Panc1 (cell line): ENCODE measurements around the gene OSBPL8. TPM values are rescaled to one million over a fixed set of nuclear protein-coding genes. Genes with fewer than 3 reads are reported as not detected.

Source experiments
- ATAC-seq: fragments of 200-7000 bp; cut with Tn5 transposase; 2 replicates; pipeline ENCODE4 v1.9.1; 2020; ENCODE audit warnings: mild to moderate bottlenecking, moderate library complexity
- BruUV-seq: library from RNA; stranded (reverse); fragments of 400-500 nt; replicated peaks from 2 replicates; lab custom pipeline; 2021; lab: Mats Ljungman, UMichigan
- CTCF ChIA-PET: fragments of 300-600 bp; sonication (Branson Sonifier 250); formaldehyde crosslinking; loops from one replicate; lab custom pipeline; 2022; ENCODE audit warnings: antibody characterized with exemption; lab: Charles Lee
- POLR2A ChIA-PET: fragments of 300-600 bp; sonication (Branson Sonifier 250); formaldehyde crosslinking; loops from one replicate; lab custom pipeline; 2022; ENCODE audit warnings: antibody characterized with exemption; lab: Charles Lee
- DNase-seq: peaks from one replicate; pipeline ENCODE4 v3.0.0-alpha.2; 2010; ENCODE audit warnings: low read depth, low spot score
- H3K27ac ChIP-seq: 2 replicates; pipeline ENCODE4 v1.5.1; 2011; ENCODE audit warnings: mild to moderate bottlenecking, low read length, inconsistent platforms
- H3K27me3 ChIP-seq: fragments of 200-500 bp; sonication (Bioruptor generic); 2 replicates; pipeline ENCODE4 v1.6.0; 2014; ENCODE audit warnings: low read length, inconsistent platforms; ENCODE audit not compliant: control insufficient read depth, insufficient read depth
- H3K36me3 ChIP-seq: fragments of 200-500 bp; sonication (Bioruptor generic); 2 replicates; pipeline ENCODE4 v1.5.1; 2014; ENCODE audit warnings: inconsistent platforms, mild to moderate bottlenecking, low read length, moderate library complexity; ENCODE audit not compliant: control insufficient read depth, insufficient read depth
- H3K4me1 ChIP-seq: 2 replicates; pipeline ENCODE4 v1.5.1; 2011; ENCODE audit warnings: inconsistent platforms, mild to moderate bottlenecking, low read length, moderate library complexity; ENCODE audit not compliant: control insufficient read depth, insufficient read depth
- H3K4me3 ChIP-seq, 2 experiments: 2 replicates each; pipeline ENCODE4 v1.5.1; 2011 to 2012; ENCODE audit warnings: low read depth in 2 of 2, low read length in 2 of 2, mild to moderate bottlenecking in 2 of 2, inconsistent platforms in 1 of 2, moderate library complexity in 1 of 2
- H3K9me3 ChIP-seq: fragments of 200-500 bp; sonication (Bioruptor generic); 2 replicates; pipeline ENCODE4 v1.5.1; 2014; ENCODE audit warnings: low read depth, mild to moderate bottlenecking, inconsistent platforms, low read length, moderate library complexity; ENCODE audit not compliant: control insufficient read depth, insufficient read depth
- CTCF ChIP-seq: fragments of 450-650 bp; IDR thresholded peaks from 2 replicates; pipeline ENCODE4 v1.5.1; 2017; ENCODE audit warnings: mild to moderate bottlenecking
- POLR2AphosphoS5 ChIP-seq: IDR thresholded peaks from 2 replicates; pipeline ENCODE4 v1.6.1; 2012; ENCODE audit warnings: mild to moderate bottlenecking, low read depth, low read length, moderate library complexity
- REST ChIP-seq, 2 experiments: IDR thresholded peaks; 2 replicates each; pipeline ENCODE4 v1.6.1; 2011 to 2012; ENCODE audit warnings: low read depth in 2 of 2, control low read depth in 1 of 2, low read length in 1 of 2, mild to moderate bottlenecking in 1 of 2, moderate library complexity in 1 of 2; ENCODE audit not compliant: insufficient read depth in 1 of 2
- SIN3A ChIP-seq: IDR thresholded peaks from 2 replicates; pipeline ENCODE4 v1.6.1; 2012; ENCODE audit warnings: low read depth, mild to moderate bottlenecking, low read length, moderate library complexity, borderline replicate concordance; ENCODE audit not compliant: insufficient read depth
- TCF7L2 ChIP-seq: IDR thresholded peaks from 2 replicates; pipeline ENCODE4 v1.6.1; 2011; ENCODE audit warnings: mild to moderate bottlenecking, low read depth, low read length, inconsistent platforms
- in situ Hi-C: cut with HindIII; loops from 2 replicates; pipeline ENCODE4 v1.10.0; 2016; ENCODE audit warnings: low sequenced_read_pairs, low pct_unique_long_range_greater_than_20kb
- intact Hi-C: fragments of 100-400 bp; cut with micrococcal nuclease; formaldehyde crosslinking; loops from one replicate; pipeline ENCODE4 v1.10.0; 2022; ENCODE audit not compliant: unreplicated experiment
- total RNA-seq: library from RNA; stranded (reverse); gene quantifications from one replicate; pipeline ENCODE4 v1.2.1, GENCODE V29; 2021; ENCODE audit not compliant: unreplicated experiment

OSBPL8 gene
- total RNA-seq, 1 experiment from 2014 or later, result 76.9 TPM

DNA sequence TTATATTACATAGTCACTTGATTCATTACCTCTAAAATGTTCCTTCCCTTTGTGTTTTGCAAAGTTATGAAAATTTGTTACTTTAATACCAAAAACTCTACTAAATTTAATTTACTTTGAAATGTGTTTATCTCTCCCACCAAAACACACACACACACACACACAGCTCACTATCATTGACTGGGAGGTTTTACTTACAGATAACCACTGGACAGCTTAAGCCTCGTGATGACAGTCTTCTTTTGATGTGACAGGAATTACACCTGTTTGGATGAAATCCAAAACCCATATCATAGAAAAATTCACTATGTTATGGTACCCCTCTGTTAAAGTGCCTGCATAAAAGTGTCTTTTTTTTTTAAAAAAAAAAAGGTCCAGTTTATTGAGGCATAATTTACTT lies 227.0 kb downstream of the OSBPL8 start:
- intact Hi-C loops (no loop called here), in situ Hi-C loops (no loop called here)
- H3K9me3 ChIP-seq, result no peaks in the 10 kb centered on the region
- ChIA-PET POLR2A (no interaction called here), CTCF (no interaction called here)
- no peaks in the 10 kb centered on the region for H3K4me1 ChIP-seq
- no peaks in the 10 kb centered on the region for H3K36me3 ChIP-seq
- DNase-seq (no peak), ATAC-seq (no peak)
- no peak for TF ChIP-seq CTCF
- TF ChIP-seq REST (IDR thresholded peaks at IDR 0.05; ENCODE audit: insufficient read depth in 1 of 2, low read depth in 2 of 2, low read length in 1 of 2), result no peak
- TF ChIP-seq TCF7L2, result no peak
- no peak for TF ChIP-seq SIN3A
- TF ChIP-seq POLR2AphosphoS5, result no peak
- no peak overlapping the region for H3K4me3 ChIP-seq
- no peak overlapping the region for H3K27ac ChIP-seq
- BruUV-seq, result no TSS peak
- no peaks in the 10 kb centered on the region for H3K27me3 ChIP-seq

- in situ Hi-C loops, result no loop called here
- no peaks in the 10 kb centered on the region for H3K36me3 ChIP-seq
- ATAC-seq (no peak), DNase-seq (no peak)
- H3K9me3 ChIP-seq, result no peaks in the 10 kb centered on the region
- H3K4me3 ChIP-seq, result no peak overlapping the region
- H3K27ac ChIP-seq, result no peak overlapping the region
- no peaks in the 10 kb centered on the region for H3K4me1 ChIP-seq
- intact Hi-C loops, result no loop called here
- TF ChIP-seq POLR2AphosphoS5 (no peak), SIN3A (no peak), CTCF (no peak), TCF7L2 (no peak), REST (IDR thresholded peaks at IDR 0.05; ENCODE audit: insufficient read depth in 1 of 2, low read depth in 2 of 2, low read length in 1 of 2) (no peak)
- no TSS peak for BruUV-seq
- ChIA-PET POLR2A (no interaction called here), CTCF (no interaction called here)
- H3K27me3 ChIP-seq, result no peaks in the 10 kb centered on the region
These were observed 230.0 kb downstream of the OSBPL8 start for GRCh38 chr12:76329606-76330005.
